Measurements from ENCODE around the gene TMEM131L. TPM values are rescaled to one million over a fixed set of nuclear protein-coding genes. Genes with fewer than 3 reads are reported as not detected.

The TMEM131L gene
- total RNA-seq, 1 donor from 2014 or later: 18.6 TPM

DNA sequence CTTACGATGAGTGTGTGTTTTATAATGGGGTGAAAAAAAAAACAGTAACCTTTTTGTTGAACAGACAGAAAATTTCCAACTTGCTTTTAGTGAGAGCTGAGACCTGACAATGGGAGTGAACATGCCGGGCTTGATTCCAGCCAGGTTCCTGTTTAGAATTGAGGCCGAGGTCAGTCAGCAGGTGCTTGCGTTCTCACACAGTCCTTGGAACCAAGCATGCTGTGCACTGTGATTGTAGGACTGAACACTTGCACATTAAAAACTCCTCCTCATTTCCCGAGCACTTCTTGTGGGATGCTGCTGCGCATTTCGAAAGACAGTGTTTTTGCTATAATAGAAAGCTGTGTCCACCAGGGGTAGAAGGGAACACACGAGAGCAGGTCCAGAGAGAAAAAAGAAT lies 51.8 kb downstream of the TMEM131L start:
- H3K9me3 ChIP-seq (ENCODE audit: insufficient read depth, low read depth, low read length): no peaks in the 10 kb centered on the region
- FAIRE-seq: no peak
- no peak overlapping the region for H3K27ac ChIP-seq (ENCODE audit: low read depth, low read length)
- H3K27ac Mint-ChIP-seq (ENCODE audit: unreplicated experiment): no peak overlapping the region
- H3K36me3 Mint-ChIP-seq (ENCODE audit: low read depth, unreplicated experiment): peaks cover 6% of the 10 kb centered on the region
- H3K36me3 ChIP-seq (ENCODE audit: insufficient read depth, low read length): no peaks in the 10 kb centered on the region
- H3K9me3 Mint-ChIP-seq (ENCODE audit: unreplicated experiment): no peaks in the 10 kb centered on the region
- no peak overlapping the region for H3K4me2 ChIP-seq (ENCODE audit: low read length)
- H4K20me1 ChIP-seq (ENCODE audit: insufficient read depth, low read length): peaks cover 3% of the 10 kb centered on the region
- DNase-seq (ENCODE audit: low read depth): no peak
- no peak overlapping the region for H3K4me3 ChIP-seq (ENCODE audit: insufficient read depth, low read depth, low read length)
- peaks cover 26% of the 10 kb centered on the region for H3K4me1 Mint-ChIP-seq (ENCODE audit: low read depth, unreplicated experiment)
- peaks cover 5% of the 10 kb centered on the region for H3K79me2 ChIP-seq (ENCODE audit: insufficient read depth, low read length)
- peaks cover 18% of the 10 kb centered on the region for H3K4me1 ChIP-seq (ENCODE audit: insufficient read depth, low read length)
- no peaks in the 10 kb centered on the region for H3K27me3 ChIP-seq (ENCODE audit: insufficient read depth, low read length)
- no peak overlapping the region for H3K9ac ChIP-seq (ENCODE audit: low read length)
- H3K27me3 Mint-ChIP-seq (ENCODE audit: low read depth, unreplicated experiment): no peaks in the 10 kb centered on the region
- no peak overlapping the region for H2AFZ ChIP-seq (ENCODE audit: low read depth, low read length)
- H3K4me3 Mint-ChIP-seq (ENCODE audit: unreplicated experiment): no peak overlapping the region
- TF ChIP-seq CTCF (IDR thresholded peaks at IDR 0.05; ENCODE audit: insufficient read depth, low read depth, low read length) (no peak), EZH2 (IDR thresholded peaks at IDR 0.05; ENCODE audit: insufficient read depth, low read length) (no peak)

- Histone ChIP-seq H3K36me3 (ENCODE audit: insufficient read depth, low read length) (no peaks in the 10 kb centered on the region), H3K27ac (ENCODE audit: low read depth, low read length) (no peak overlapping the region), H3K79me2 (ENCODE audit: insufficient read depth, low read length) (peaks cover 5% of the 10 kb centered on the region), H3K4me1 (ENCODE audit: insufficient read depth, low read length) (peaks cover 11% of the 10 kb centered on the region), H3K4me3 (ENCODE audit: insufficient read depth, low read depth, low read length) (no peak overlapping the region), H4K20me1 (ENCODE audit: insufficient read depth, low read length) (peaks cover 3% of the 10 kb centered on the region), H3K9me3 (ENCODE audit: insufficient read depth, low read depth, low read length) (no peaks in the 10 kb centered on the region), H3K4me2 (ENCODE audit: low read length) (no peak overlapping the region), H2AFZ (ENCODE audit: low read depth, low read length) (no peak overlapping the region), H3K27me3 (ENCODE audit: insufficient read depth, low read length) (no peaks in the 10 kb centered on the region), H3K9ac (ENCODE audit: low read length) (no peak overlapping the region)
- Mint-ChIP-seq H3K4me3 (ENCODE audit: unreplicated experiment) (no peak overlapping the region), H3K27ac (ENCODE audit: unreplicated experiment) (no peak overlapping the region), H3K27me3 (ENCODE audit: low read depth, unreplicated experiment) (no peaks in the 10 kb centered on the region), H3K36me3 (ENCODE audit: low read depth, unreplicated experiment) (peaks cover 6% of the 10 kb centered on the region), H3K4me1 (ENCODE audit: low read depth, unreplicated experiment) (peaks cover 24% of the 10 kb centered on the region), H3K9me3 (ENCODE audit: unreplicated experiment) (no peaks in the 10 kb centered on the region)
- TF ChIP-seq CTCF (IDR thresholded peaks at IDR 0.05; ENCODE audit: insufficient read depth, low read depth, low read length) (no peak), EZH2 (IDR thresholded peaks at IDR 0.05; ENCODE audit: insufficient read depth, low read length) (no peak)
- no peak for DNase-seq (ENCODE audit: low read depth)
- no peak for FAIRE-seq
Observed at GRCh38 chr4:153518637-153519389, 52.7 kb downstream of the TMEM131L start.

GRCh38 chr4:153519687-153520086 lies 53.5 kb downstream of the TMEM131L start:
- H3K27ac Mint-ChIP-seq (ENCODE audit: unreplicated experiment): no peak overlapping the region
- FAIRE-seq (no peak), DNase-seq (ENCODE audit: low read depth) (no peak)
- peaks cover 6% of the 10 kb centered on the region for H3K36me3 Mint-ChIP-seq (ENCODE audit: low read depth, unreplicated experiment)
- no peaks in the 10 kb centered on the region for H3K27me3 ChIP-seq (ENCODE audit: insufficient read depth, low read length)
- H3K27ac ChIP-seq (ENCODE audit: low read depth, low read length): no peak overlapping the region
- no peak overlapping the region for H3K4me3 ChIP-seq (ENCODE audit: insufficient read depth, low read depth, low read length)
- H2AFZ ChIP-seq (ENCODE audit: low read depth, low read length): no peak overlapping the region
- no peaks in the 10 kb centered on the region for H3K9me3 ChIP-seq (ENCODE audit: insufficient read depth, low read depth, low read length)
- no peaks in the 10 kb centered on the region for H3K9me3 Mint-ChIP-seq (ENCODE audit: unreplicated experiment)
- H3K4me2 ChIP-seq (ENCODE audit: low read length): no peak overlapping the region
- H3K4me3 Mint-ChIP-seq (ENCODE audit: unreplicated experiment): no peak overlapping the region
- H3K4me1 ChIP-seq (ENCODE audit: insufficient read depth, low read length): peaks cover 4% of the 10 kb centered on the region
- no peaks in the 10 kb centered on the region for H3K36me3 ChIP-seq (ENCODE audit: insufficient read depth, low read length)
- H3K4me1 Mint-ChIP-seq (ENCODE audit: low read depth, unreplicated experiment): peaks cover 21% of the 10 kb centered on the region
- H3K27me3 Mint-ChIP-seq (ENCODE audit: low read depth, unreplicated experiment): no peaks in the 10 kb centered on the region
- H3K9ac ChIP-seq (ENCODE audit: low read length): no peak overlapping the region
- H3K79me2 ChIP-seq (ENCODE audit: insufficient read depth, low read length): peaks cover 6% of the 10 kb centered on the region
- TF ChIP-seq CTCF (IDR thresholded peaks at IDR 0.05; ENCODE audit: insufficient read depth, low read depth, low read length) (no peak), EZH2 (IDR thresholded peaks at IDR 0.05; ENCODE audit: insufficient read depth, low read length) (no peak)
- H4K20me1 ChIP-seq (ENCODE audit: insufficient read depth, low read length): peaks cover 4% of the 10 kb centered on the region

All from astrocyte (in vitro differentiated cells and primary cell).